GM12878 (cell line): ENCODE data around the gene PPAN. TPM values are rescaled to one million over a fixed set of nuclear protein-coding genes. Genes with fewer than 3 reads are reported as not detected.

ENCODE experiments used
- BRCA1 ChIP-seq: IDR thresholded peaks from 2 replicates; pipeline ENCODE4 v1.6.1; 2011; ENCODE audit warnings: low read depth, low read length, improper control_type of control experiment
- CEBPZ ChIP-seq: fragments of 150-350 bp; IDR thresholded peaks from 2 replicates; pipeline ENCODE4 v1.6.1; 2016; ENCODE audit warnings: low read depth, low read length
- EP300 ChIP-seq, 2 experiments: fragments of 150-350 bp in 1 of 2; IDR thresholded peaks; 2 replicates each; pipeline ENCODE4 v1.6.1; 2011 to 2012; ENCODE audit warnings: low read depth in 2 of 2, low read length in 2 of 2, borderline replicate concordance in 1 of 2, improper control_type of control experiment in 1 of 2, inconsistent platforms in 1 of 2; ENCODE audit not compliant: control insufficient read depth in 1 of 2
- ETV6 ChIP-seq, 2 experiments: fragments of 450-650 bp in 1 of 2; IDR thresholded peaks in 1 of 2; conservative IDR thresholded peaks in 1 of 2; 2 replicates each; pipeline ENCODE4 v1.6.1; 2014; ENCODE audit warnings: antibody characterized with exemption in 1 of 2, borderline replicate concordance in 1 of 2, low read depth in 1 of 2, mild to moderate bottlenecking in 1 of 2, moderate library complexity in 1 of 2
- HDGF ChIP-seq: fragments of 450-650 bp; IDR thresholded peaks from 2 replicates; pipeline ENCODE4 v1.6.1; 2016; ENCODE audit warnings: antibody characterized with exemption
- PRDM15 ChIP-seq: fragments of 450-650 bp; formaldehyde crosslinking; IDR thresholded peaks from 2 replicates; pipeline ENCODE4 v1.4.0; 2020; ENCODE audit warnings: mild to moderate bottlenecking, moderate library complexity
- RBBP5 ChIP-seq: fragments of 200-600 bp; sonication (generic); conservative IDR thresholded peaks from 2 replicates; pipeline ENCODE4 v1.6.1; 2016
- ZNF687 ChIP-seq: fragments of 450-650 bp; IDR thresholded peaks from 2 replicates; pipeline ENCODE4 v1.6.1; 2017; ENCODE audit warnings: mild to moderate bottlenecking, moderate library complexity
- ZSCAN29 ChIP-seq: fragments of 450-650 bp; IDR thresholded peaks from 2 replicates; pipeline ENCODE4 v1.6.1; 2017; ENCODE audit warnings: mild to moderate bottlenecking, moderate library complexity
- polyA plus RNA-seq, 11 experiments: library from polyadenylated mRNA; depleted of rRNA in 4 of 11; unstranded in 6 of 11; stranded (reverse) in 5 of 11; fragments of >200 nt; fragmentation: Nextera tagmentation in 4 of 11; fragmentation: Illumina TruSeq in 1 of 11; extraction: Ambion mirVana in 4 of 11; extraction: Trizol in 1 of 11; gene quantifications; 1 replicate in 1 of 11; 2 replicates in 10 of 11; pipeline versions ENCODE4 v1.2.1 to v1.2.3, GENCODE V29; 2011 to 2016; ENCODE audit warnings: inconsistent platforms in 2 of 11, missing spikeins in 2 of 11, low read depth in 1 of 11
- total RNA-seq, 4 experiments: library from RNA; depleted of rRNA in 3 of 4; stranded (reverse); fragments of >200 nt in 3 of 4; fragmentation: Illumina TruSeq in 1 of 4; extraction: Trizol in 1 of 4; gene quantifications; 2 replicates each; pipeline versions ENCODE4 v1.2.1 to v1.2.3, GENCODE V29; 2013 to 2021
- TF ChIP-seq, protein P1 (sequence below): IDR thresholded peaks from 2 replicates; pipeline ENCODE4 v1.6.1; 2011; ENCODE audit warnings: borderline replicate concordance, low read depth, mild to moderate bottlenecking, moderate library complexity, mixed read lengths, low read length; ENCODE audit not compliant: insufficient read depth; ENCODE audit errors: extremely low read length

The PPAN gene
- total and polyA plus RNA-seq, 10 of the 15 experiments (the other 5 are each of a cell fraction or from before 2014, with no cell fraction given) = 2.1 to 171 (median 108) TPM

- TF ChIP-seq ZNF687 (peak; percentile 56), RBBP5 (no peak), ZSCAN29 (no peak), CEBPZ (no peak), HDGF (no peak), ETV6 (conservative IDR thresholded peaks at IDR 0.05 in 1 of 2, IDR thresholded peaks at IDR 0.05 in 1 of 2; ENCODE audit: borderline replicate concordance in 1 of 2, low read depth in 1 of 2) (no peak), BRCA1 (no peak), EP300 (IDR thresholded peaks at IDR 0.05; ENCODE audit: borderline replicate concordance in 1 of 2, control insufficient read depth in 1 of 2, low read depth in 2 of 2, low read length in 2 of 2) (peak; percentile 77 to 86; a peak in 2 of 4 replicates), PRDM15 (CRISPR knock-in tag) (no peak)
- TF ChIP-seq, protein P1, sequence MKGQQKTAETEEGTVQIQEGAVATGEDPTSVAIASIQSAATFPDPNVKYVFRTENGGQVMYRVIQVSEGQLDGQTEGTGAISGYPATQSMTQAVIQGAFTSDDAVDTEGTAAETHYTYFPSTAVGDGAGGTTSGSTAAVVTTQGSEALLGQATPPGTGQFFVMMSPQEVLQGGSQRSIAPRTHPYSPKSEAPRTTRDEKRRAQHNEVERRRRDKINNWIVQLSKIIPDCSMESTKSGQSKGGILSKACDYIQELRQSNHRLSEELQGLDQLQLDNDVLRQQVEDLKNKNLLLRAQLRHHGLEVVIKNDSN = no peak
Observed at GRCh38 chr19:10102787-10103236, 3.4 kb upstream of the PPAN start (continued).
